ENCODE measurements around the gene TFPT. TPM values are rescaled to one million over a fixed set of nuclear protein-coding genes. Genes with fewer than 3 reads are reported as not detected.

TFPT gene, protein sequence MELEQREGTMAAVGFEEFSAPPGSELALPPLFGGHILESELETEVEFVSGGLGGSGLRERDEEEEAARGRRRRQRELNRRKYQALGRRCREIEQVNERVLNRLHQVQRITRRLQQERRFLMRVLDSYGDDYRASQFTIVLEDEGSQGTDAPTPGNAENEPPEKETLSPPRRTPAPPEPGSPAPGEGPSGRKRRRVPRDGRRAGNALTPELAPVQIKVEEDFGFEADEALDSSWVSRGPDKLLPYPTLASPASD
- 11.5 TPM for total RNA-seq

DNA sequence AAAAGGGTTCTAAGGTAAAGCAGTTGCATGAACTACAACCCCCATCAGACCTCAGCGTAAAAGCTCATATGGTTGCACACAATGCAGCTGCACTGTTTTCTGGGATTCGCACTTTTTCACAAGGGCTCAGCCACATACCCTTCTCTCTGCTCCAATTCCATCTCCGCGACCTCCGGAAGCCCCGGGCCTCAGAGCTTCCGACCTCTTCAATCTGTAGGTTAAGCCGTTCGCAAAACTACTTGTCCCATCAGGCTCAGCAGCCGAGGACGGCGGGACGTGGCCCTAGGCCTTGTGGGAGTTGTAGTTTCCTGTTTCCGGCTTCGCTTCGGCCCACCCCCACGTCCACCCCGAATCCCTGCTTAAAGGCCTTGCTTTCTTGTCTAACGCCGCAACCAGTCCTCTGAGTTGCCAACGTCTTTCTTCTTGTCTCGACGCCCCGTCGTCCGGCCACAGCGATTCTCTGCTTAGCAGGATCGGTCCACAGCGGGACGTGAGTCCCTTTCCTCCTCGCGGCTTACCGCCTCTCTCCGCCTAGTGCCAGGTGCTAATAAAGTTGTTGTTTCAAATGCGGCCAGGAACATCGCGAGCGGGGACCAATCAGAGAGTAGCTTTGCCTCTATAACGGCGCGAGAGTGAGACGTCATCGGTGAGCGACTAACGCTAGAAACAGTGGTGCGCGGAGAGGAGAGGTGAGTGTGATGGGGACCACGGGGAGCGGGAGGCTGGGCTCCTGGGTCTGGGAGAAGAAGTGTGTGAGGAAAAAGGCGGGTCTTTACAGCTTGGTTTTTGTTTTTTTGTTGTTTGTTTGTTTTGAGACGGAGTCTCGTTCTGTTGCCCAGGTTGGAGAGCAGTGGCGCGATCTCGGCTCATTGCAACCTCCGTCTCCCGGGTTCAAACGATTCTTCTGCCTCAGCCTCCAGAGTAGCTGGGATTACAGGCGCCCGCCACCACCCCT, at the start of gene TFPT, which contains the start of gene PRPF31:
TSS of gene TFPT (minus strand) at position 549 of the 955 bp plus-strand sequence. CDS start at position 161, 388 bp downstream.
TSS of gene PRPF31 (plus strand) at position 646 of the 955 bp plus-strand sequence. CDS start 2,525 bp downstream, outside the sequence.

DNA sequence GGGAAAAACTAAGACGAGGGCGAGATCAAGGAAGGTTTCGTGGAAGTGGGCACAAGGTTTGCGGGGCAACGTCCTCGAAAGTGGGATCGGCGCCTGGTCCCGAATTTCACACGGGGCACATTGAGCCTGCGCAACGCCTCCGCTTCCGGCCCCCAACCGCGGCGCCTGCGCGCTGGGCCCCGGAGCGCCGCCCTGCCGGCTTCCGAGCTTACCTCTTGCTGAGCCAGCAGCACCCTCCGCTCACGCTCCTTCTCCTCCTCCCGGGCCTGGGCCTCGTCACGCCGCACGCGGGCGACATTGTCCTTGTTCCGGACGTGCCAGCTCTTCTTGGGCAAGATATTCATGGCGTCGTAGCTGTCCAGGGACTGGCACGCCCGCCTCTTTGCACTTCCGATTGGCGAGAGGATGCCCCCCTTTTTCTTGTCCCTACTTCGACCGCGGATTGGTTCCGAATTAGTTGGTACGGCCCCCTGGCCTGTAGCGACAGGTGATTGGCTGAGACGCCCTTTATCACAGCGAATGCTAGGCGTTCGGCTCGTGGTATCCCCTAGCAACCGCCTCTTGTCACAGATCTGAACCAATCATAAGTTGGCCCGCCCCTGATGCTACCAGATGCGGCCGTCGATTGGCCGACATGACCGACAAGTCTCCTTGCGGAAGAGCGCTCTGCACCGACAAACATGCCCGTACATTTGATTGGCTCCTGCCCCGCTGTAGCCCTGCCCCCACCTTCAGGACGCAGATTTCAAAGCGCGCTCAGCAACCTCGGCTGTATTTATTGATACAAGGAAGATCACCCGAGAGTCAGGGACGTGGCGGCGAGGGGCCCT, 44.1 kb upstream of the TFPT start, which contains the start of gene LENG1:
TSS of gene LENG1 (minus strand) at position 370 of the 830 bp plus-strand sequence. CDS start at position 344, 26 bp downstream.

DNA sequence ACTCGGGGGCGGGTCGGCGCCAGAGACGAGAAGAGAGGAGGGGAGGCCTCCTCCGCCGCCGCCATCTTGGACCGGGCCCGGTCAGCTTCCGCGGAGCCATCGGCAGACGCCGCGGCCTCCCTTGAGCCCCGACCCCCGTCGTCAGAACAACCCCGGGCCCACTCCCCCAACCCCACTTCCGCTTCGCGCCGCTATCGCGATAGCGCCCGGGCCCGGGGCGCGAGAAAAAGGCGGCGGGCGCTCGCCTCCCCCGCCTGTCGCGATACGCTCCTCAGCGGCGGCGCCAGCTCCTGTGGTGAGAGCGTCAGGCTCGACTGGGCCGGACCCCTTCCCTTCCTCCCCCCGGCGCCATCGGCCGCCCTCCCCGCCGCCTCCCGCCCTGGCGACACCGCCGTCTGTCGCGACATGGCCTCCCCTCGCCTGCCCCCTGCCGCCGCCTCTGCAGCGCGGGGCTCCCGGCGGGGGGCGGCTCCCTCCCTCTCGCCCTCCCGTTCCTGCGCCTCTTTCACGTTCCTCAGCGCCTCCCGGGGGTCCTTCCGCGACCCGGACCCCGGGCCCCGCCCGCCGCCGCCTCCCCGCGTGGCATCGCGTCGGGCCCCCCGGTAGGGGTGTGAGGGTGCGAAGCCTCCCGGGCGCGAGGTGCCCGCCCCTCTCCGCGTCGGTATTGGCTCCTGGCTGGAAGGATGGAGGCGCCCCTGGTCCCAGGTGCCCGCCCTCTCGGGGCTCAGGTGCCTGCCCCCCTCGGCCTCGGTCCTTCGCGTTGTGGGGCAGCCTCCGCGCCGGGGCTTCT, 22.4 kb upstream of the TFPT start, which contains the start of gene CNOT3:
TSS of gene CNOT3 (plus strand) at position 64 of the 790 bp plus-strand sequence. CDS start 5,217 bp downstream, outside the sequence.

DNA sequence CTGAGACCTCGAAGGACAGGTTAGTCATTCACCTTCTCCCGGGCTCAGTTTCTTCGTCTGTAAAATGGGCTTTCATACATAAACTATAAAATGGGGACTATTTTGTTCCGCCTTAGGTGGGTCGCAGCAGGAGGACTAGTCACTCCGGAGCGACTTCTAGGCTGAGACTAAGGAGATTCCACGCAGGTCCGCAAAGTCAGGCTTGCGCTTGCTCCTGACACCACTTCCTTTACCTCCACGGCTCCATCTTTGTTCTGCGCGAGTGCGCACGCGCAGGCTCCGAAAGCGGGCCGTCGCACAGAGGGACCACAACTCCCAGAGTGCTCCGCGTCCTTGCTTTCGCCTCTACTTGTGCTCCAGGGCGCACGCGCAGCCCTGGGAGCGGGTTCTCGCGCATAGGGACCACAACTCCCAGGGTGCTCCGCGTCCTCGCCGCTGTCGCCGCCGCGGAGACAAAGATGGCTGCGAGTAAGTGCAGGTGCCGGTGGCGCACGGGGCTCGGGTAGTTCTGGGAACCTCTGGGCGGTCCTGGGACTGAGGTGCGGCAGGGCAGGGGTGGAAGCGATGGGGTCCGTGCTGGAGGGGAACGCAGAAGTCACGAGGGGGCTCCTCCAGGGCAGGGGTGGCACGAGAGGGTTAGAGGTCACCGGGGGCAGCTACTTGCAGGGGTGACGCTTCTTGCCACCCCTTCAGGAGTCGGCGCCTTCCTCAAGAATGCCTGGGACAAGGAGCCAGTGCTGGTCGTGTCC, 12.9 kb downstream of the TFPT start, which contains the start of gene NDUFA3:
TSS of gene NDUFA3 (plus strand) at position 435 of the 749 bp plus-strand sequence. CDS start at position 459, 24 bp downstream.

DNA sequence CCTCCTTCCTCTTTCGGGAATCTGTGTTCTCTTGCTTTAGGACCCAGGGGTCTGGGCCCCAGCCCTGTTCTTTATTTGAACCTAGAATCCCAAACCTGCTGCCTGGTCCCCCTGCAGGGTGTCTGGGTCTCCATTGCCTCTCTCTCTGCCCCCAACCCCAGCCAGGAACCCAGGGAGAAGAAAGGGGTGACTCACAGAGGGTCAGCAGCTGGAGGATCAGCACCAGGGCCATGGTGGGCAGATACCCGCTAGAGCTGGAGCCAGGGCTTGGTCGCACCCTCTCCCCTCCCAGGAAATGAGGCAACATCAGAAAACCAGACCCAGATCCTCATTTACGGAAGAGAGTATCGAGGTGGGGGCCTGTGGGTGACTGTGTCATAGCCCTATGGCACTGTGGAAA, 14.9 kb downstream of the TFPT start, which contains the start of gene OSCAR:
TSS of gene OSCAR (minus strand) at position 243 of the 400 bp plus-strand sequence. CDS start at position 232, 11 bp downstream.

DNA sequence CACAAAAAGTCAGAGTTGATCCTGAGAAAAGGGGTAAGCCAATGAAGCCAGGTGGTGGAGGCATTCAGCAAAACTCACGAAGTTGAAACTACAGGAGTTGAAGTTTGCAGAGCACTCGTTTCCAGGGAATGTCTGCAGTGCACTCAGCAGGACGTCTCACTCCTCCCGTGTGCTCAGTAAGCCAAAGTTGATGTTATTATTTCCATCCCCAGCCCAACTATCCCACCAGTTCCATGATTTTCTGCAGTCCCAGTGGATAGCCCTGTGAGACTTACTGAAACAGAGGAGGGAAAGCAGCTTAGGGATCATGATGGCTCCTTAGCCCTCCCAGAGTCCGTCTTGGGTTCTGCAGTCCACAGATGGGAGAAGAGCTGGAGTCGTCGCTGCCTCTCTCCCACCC, 34.4 kb downstream of the TFPT start, which contains the start of gene TARM1:
TSS of gene TARM1 (minus strand) at position 334 of the 400 bp plus-strand sequence. CDS start at position 309, 25 bp downstream.

DNA sequence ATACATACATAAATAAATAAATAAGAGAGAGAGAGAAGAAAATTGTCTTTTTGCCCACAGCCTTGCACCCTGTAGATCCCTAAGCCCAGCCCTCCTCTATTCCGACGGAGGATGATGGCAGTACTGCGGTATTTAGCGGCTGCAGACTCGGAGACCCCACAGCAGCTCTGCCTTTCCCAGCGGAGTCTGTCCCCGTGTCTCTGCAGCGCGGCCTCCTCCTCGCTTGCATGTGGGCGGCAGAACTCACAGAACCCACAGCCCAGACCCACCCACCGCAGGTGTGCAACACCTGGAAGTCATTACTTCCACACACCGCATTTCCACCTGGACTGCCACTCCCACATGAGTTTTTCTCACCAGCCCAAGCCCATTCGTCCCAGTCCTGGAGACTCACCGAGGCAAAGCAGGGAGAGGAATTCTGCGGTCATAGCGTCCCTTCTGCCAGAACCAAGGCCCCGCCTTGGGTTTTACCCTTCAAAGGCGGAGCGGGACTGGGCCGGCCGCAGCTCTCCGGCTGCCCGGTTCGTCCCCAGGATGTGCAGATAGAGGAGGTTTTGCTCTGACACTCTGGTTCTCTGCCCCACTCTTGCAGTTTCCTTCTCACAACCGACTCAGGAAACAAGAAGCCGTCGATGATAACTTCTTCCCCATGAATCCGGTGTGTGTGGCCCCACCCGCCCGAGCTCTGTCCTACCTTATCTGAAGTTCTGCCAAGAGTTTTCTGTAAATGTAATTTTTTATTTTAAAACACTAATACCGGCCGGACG, 51.9 kb downstream of the TFPT start, which contains the start of gene VSTM1:
TSS of gene VSTM1 (minus strand) at position 548 of the 767 bp plus-strand sequence. CDS start at position 428, 120 bp downstream.

Other genes starting within 250 kb of the TFPT start
- gene MYADM, start 247.8 kb downstream of the TFPT start, total RNA-seq = 6.7 TPM
- 5.8 TPM for gene PRKCG, start 233.5 kb downstream of the TFPT start, total RNA-seq
- 14.1 TPM for gene CACNG7, start 206.4 kb downstream of the TFPT start, total RNA-seq
- 7.4 TPM for gene CACNG8, start 152.7 kb downstream of the TFPT start, total RNA-seq
- gene CACNG6, start 124.0 kb downstream of the TFPT start, total RNA-seq = 0.92 TPM
- 0.23 TPM for gene VSTM1, start 51.8 kb downstream of the TFPT start, total RNA-seq
- not detected for gene TARM1, start 34.3 kb downstream of the TFPT start, total RNA-seq
- 0.46 TPM for gene OSCAR, start 14.9 kb downstream of the TFPT start, total RNA-seq
- 13.1 TPM for gene NDUFA3, start 12.8 kb downstream of the TFPT start, total RNA-seq
- gene PRPF31, start 97 bp upstream of the TFPT start, total RNA-seq = 31.6 TPM
- 6.0 TPM for gene CNOT3, start 22.1 kb upstream of the TFPT start, total RNA-seq
- gene LENG1, start 44.1 kb upstream of the TFPT start, total RNA-seq = 5.3 TPM
- 0.46 TPM for gene TMC4, start 57.5 kb upstream of the TFPT start, total RNA-seq
- gene MBOAT7, start 73.9 kb upstream of the TFPT start, total RNA-seq = 49.6 TPM
- gene TSEN34, start 75.7 kb upstream of the TFPT start, total RNA-seq = 30.2 TPM
- 1,605 TPM for gene RPS9, start 85.2 kb upstream of the TFPT start, total RNA-seq
- gene LILRB3, start 107.3 kb upstream of the TFPT start, total RNA-seq = 0.92 TPM
- gene LILRA6, start 127.1 kb upstream of the TFPT start, total RNA-seq = 0.23 TPM
- 0.23 TPM for gene LILRB5, start 141.6 kb upstream of the TFPT start, total RNA-seq
- gene LILRB2, start 165.5 kb upstream of the TFPT start, total RNA-seq = 0.46 TPM
- 0.92 TPM for gene LILRA5, start 197.5 kb upstream of the TFPT start, total RNA-seq
- 0.23 TPM for gene LILRA4, start 223.5 kb upstream of the TFPT start, total RNA-seq
- gene LAIR1, start 249.3 kb upstream of the TFPT start, total RNA-seq = 2.8 TPM